GM18858 (cell line): ENCODE results near the gene IFNB1.

Experiments used
- ATAC-seq: cut with Tn5 transposase; IDR thresholded peaks from one replicate; pipeline ENCODE4 v1.9.1; 2021; ENCODE audit not compliant: unreplicated experiment

The IFNB1 gene

GRCh38 chr9:21077781-21078180 lies at the start of gene IFNB1:
IFNB1 (minus strand) TSS chr9:21077942; CDS start chr9:21077869, 73 bp downstream.
- ATAC-seq, result no peak

GRCh38 chr9:21121595-21122251 lies 44.0 kb upstream of the IFNB1 start:
- peak; percentile 62 for ATAC-seq

- no peak for ATAC-seq
Observed at GRCh38 chr9:21121079-21121478, 43.3 kb upstream of the IFNB1 start.

GRCh38 chr9:21119093-21119770 lies 41.5 kb upstream of the IFNB1 start:
- ATAC-seq, result no peak

GRCh38 chr9:21114311-21114710 lies 36.6 kb upstream of the IFNB1 start:
- no peak for ATAC-seq

GRCh38 chr9:21110708-21111576 lies 33.2 kb upstream of the IFNB1 start:
- ATAC-seq, result peak; percentile 93

- ATAC-seq, result no peak
Observed at GRCh38 chr9:21104787-21105186, 27.0 kb upstream of the IFNB1 start.

GRCh38 chr9:21102305-21102704 lies 24.6 kb upstream of the IFNB1 start:
- ATAC-seq, result no peak

- no peak for ATAC-seq
Observed at GRCh38 chr9:21097817-21098216, 20.1 kb upstream of the IFNB1 start.

GRCh38 chr9:21096901-21097255 lies 19.1 kb upstream of the IFNB1 start:
- ATAC-seq, result no peak

GRCh38 chr9:21096172-21096900 lies 18.6 kb upstream of the IFNB1 start:
- ATAC-seq, result peak; percentile 88

GRCh38 chr9:21095561-21095960 lies 17.8 kb upstream of the IFNB1 start:
- ATAC-seq, result no peak

- ATAC-seq, result no peak
Observed at GRCh38 chr9:21086538-21086937, 8.8 kb upstream of the IFNB1 start.

- no peak for ATAC-seq
Observed at GRCh38 chr9:21085005-21085404, 7.3 kb upstream of the IFNB1 start.

GRCh38 chr9:21084242-21084850 lies 6.6 kb upstream of the IFNB1 start:
- no peak for ATAC-seq

GRCh38 chr9:21082671-21083070 lies 4.9 kb upstream of the IFNB1 start:
- no peak for ATAC-seq

GRCh38 chr9:21081999-21082398 lies 4.3 kb upstream of the IFNB1 start:
- no peak for ATAC-seq

- ATAC-seq, result no peak
Observed at GRCh38 chr9:21081451-21081850, 3.7 kb upstream of the IFNB1 start.

GRCh38 chr9:21080793-21081192 lies 3.1 kb upstream of the IFNB1 start:
- no peak for ATAC-seq

- no peak for ATAC-seq
Observed at GRCh38 chr9:21078702-21079101, 960 bp upstream of the IFNB1 start.

- ATAC-seq, result no peak
Observed at GRCh38 chr9:21075484-21075883, 2.3 kb downstream of the IFNB1 start.
